ENCODE measurements around the gene RNU1-2.
"Not testable (repeated sequence)": the region's sequence is repeated elsewhere in the genome, so short reads cannot be mapped to it uniquely, and the experiment has no call there.

- TF ChIP-seq CTCF (IDR thresholded peaks at IDR 0.05 in 8 of 11, conservative IDR thresholded peaks at IDR 0.05 in 3 of 11); POLR2A (IDR thresholded peaks at IDR 0.05): not testable (repeated sequence)
These were observed 33.9 kb upstream of the RNU1-2 start for GRCh38 chr1:16861832-16862245.
